OCI-LY1 (cell line): Measurements from ENCODE around the gene GAS6.

Experiments
- H2AFZ ChIP-seq: fragments of 200-600 bp; sonication (generic), shearing (Covaris generic); 2 replicates; pipeline ENCODE4 v1.6.0; 2014; ENCODE audit warnings: antibody characterized with exemption, mild to moderate bottlenecking, low read length
- H3F3A ChIP-seq: fragments of 200-600 bp; sonication (generic), shearing (Covaris generic); 2 replicates; pipeline ENCODE4 v1.6.0; 2014; ENCODE audit warnings: mild to moderate bottlenecking, antibody characterized with exemption, low read length, moderate library complexity; ENCODE audit not compliant: insufficient read depth
- H3K27ac ChIP-seq: fragments of 200-600 bp; sonication (generic); 2 replicates; pipeline ENCODE4 v1.5.1; 2014; ENCODE audit warnings: low read length, mixed run types, mild to moderate bottlenecking, low read depth; ENCODE audit not compliant: poor library complexity, severe bottlenecking
- H3K27me3 ChIP-seq: fragments of 200-600 bp; sonication (generic); 2 replicates; pipeline ENCODE4 v1.6.0; 2014; ENCODE audit warnings: antibody characterized with exemption, mild to moderate bottlenecking, low read length, moderate library complexity; ENCODE audit not compliant: insufficient read depth
- H3K36me3 ChIP-seq: fragments of 200-600 bp; sonication (generic); 2 replicates; pipeline ENCODE4 v1.6.1; 2014; ENCODE audit warnings: mild to moderate bottlenecking, antibody characterized with exemption, low read length, moderate library complexity, mixed read lengths; ENCODE audit not compliant: insufficient read depth
- H3K4me1 ChIP-seq: fragments of 200-600 bp; sonication (generic); 2 replicates; pipeline ENCODE4 v1.5.1; 2014; ENCODE audit warnings: mild to moderate bottlenecking, low read length, moderate library complexity; ENCODE audit not compliant: insufficient read depth, severe bottlenecking
- H3K4me2 ChIP-seq: fragments of 200-600 bp; sonication (generic), shearing (Covaris generic); 2 replicates; pipeline ENCODE4 v1.6.1; 2014; ENCODE audit warnings: low read length
- H3K4me3 ChIP-seq: fragments of 200-600 bp; sonication (generic); 2 replicates; pipeline ENCODE4 v1.5.1; 2014; ENCODE audit warnings: low read length, low read depth, mild to moderate bottlenecking, mixed read lengths; ENCODE audit not compliant: poor library complexity, severe bottlenecking
- H3K79me2 ChIP-seq: fragments of 200-600 bp; shearing (Covaris generic); 2 replicates; pipeline ENCODE4 v1.6.1; 2016; ENCODE audit warnings: mixed run types, low read length, mixed read lengths; ENCODE audit not compliant: insufficient read depth
- H3K9ac ChIP-seq: fragments of 200-600 bp; sonication (generic), shearing (Covaris generic); 2 replicates; pipeline ENCODE4 v1.6.1; 2014; ENCODE audit warnings: mild to moderate bottlenecking, low read length, mixed read lengths
- H3K9me2 ChIP-seq: fragments of 200-600 bp; sonication (generic), shearing (Covaris generic); 2 replicates; pipeline ENCODE4 v1.6.1; 2014; ENCODE audit warnings: low read depth, mild to moderate bottlenecking, low read length, mixed read lengths
- H3K9me3 ChIP-seq: fragments of 200-600 bp; shearing (Covaris generic); 2 replicates; pipeline ENCODE4 v1.6.1; 2014; ENCODE audit warnings: low read length, mixed read lengths
- H4K20me1 ChIP-seq: fragments of 200-600 bp; sonication (generic), shearing (Covaris generic); 2 replicates; pipeline ENCODE4 v1.6.0; 2016; ENCODE audit warnings: mild to moderate bottlenecking, low read length; ENCODE audit not compliant: insufficient read depth
- CTCF ChIP-seq: fragments of 200-600 bp; sonication (generic), shearing (Covaris generic); IDR thresholded peaks from 2 replicates; pipeline ENCODE4 v1.5.1; 2017; ENCODE audit warnings: mild to moderate bottlenecking, antibody characterized with exemption, low read length, moderate library complexity, mixed read lengths
- EZH2 ChIP-seq: fragments of 200-600 bp; sonication (generic), shearing (Covaris generic); IDR thresholded peaks from 2 replicates; pipeline ENCODE4 v1.8.0; 2017; ENCODE audit warnings: borderline replicate concordance, mixed run types, mild to moderate bottlenecking, antibody characterized with exemption, low read length, moderate library complexity, mixed read lengths

GAS6 gene

GRCh38 chr13:113861433-113862030 is 2.3 kb downstream of the GAS6 start:
- no peak overlapping the region for H3K4me2 ChIP-seq
- no peaks in the 10 kb centered on the region for H4K20me1 ChIP-seq
- H3F3A ChIP-seq = no peaks in the 10 kb centered on the region

GRCh38 chr13:113860665-113861432 is 3.0 kb downstream of the GAS6 start:
- 0 out of 2 replicates have a peak, but pooled peaks cover 2% of the 10 kb centered on the region for H3K9me3 ChIP-seq
- H3K4me2 ChIP-seq = no peak overlapping the region
- no peaks in the 10 kb centered on the region for H4K20me1 ChIP-seq
- H3K9me2 ChIP-seq = no peaks in the 10 kb centered on the region
- no peaks in the 10 kb centered on the region for H3K79me2 ChIP-seq
- no peaks in the 10 kb centered on the region for H3F3A ChIP-seq
- no peak overlapping the region for H3K4me3 ChIP-seq
- no peak overlapping the region for H2AFZ ChIP-seq
- H3K27ac ChIP-seq = no peak overlapping the region
- peaks cover 8% of the 10 kb centered on the region; the same call in 1 of the 2 replicates for H3K27me3 ChIP-seq
- no peaks in the 10 kb centered on the region for H3K36me3 ChIP-seq
- no peaks in the 10 kb centered on the region for H3K4me1 ChIP-seq
- H3K9ac ChIP-seq = no peak overlapping the region
- no peak for TF ChIP-seq CTCF
- TF ChIP-seq EZH2 = no peak

More at GRCh38 chr13:113861433-113862030, 2.3 kb downstream of the GAS6 start:
- H3K79me2 ChIP-seq = no peaks in the 10 kb centered on the region
- no peaks in the 10 kb centered on the region for H3K9me2 ChIP-seq
- H3K4me1 ChIP-seq = no peaks in the 10 kb centered on the region
- H2AFZ ChIP-seq = no peak overlapping the region
- peaks cover 14% of the 10 kb centered on the region; the same call in 1 of the 2 replicates for H3K27me3 ChIP-seq
- no peaks in the 10 kb centered on the region for H3K36me3 ChIP-seq
- TF ChIP-seq CTCF (no peak), EZH2 (no peak)
- H3K9me3 ChIP-seq = 0 out of 2 replicates have a peak, but pooled peaks cover 2% of the 10 kb centered on the region
- no peak overlapping the region for H3K27ac ChIP-seq
- no peak overlapping the region for H3K9ac ChIP-seq
- H3K4me3 ChIP-seq = no peak overlapping the region

- H3F3A ChIP-seq = no peaks in the 10 kb centered on the region
- no peaks in the 10 kb centered on the region for H4K20me1 ChIP-seq
- H3K27ac ChIP-seq = no peak overlapping the region
- H3K4me1 ChIP-seq = no peaks in the 10 kb centered on the region
- no peak overlapping the region for H3K9ac ChIP-seq
- H3K4me3 ChIP-seq = no peak overlapping the region
- H3K36me3 ChIP-seq = no peaks in the 10 kb centered on the region
- 0 out of 2 replicates have a peak, but pooled peaks cover 2% of the 10 kb centered on the region for H3K9me3 ChIP-seq
- peaks cover 5% of the 10 kb centered on the region; the same call in 1 of the 2 replicates for H3K27me3 ChIP-seq
- no peak overlapping the region for H3K4me2 ChIP-seq
- H3K79me2 ChIP-seq = no peaks in the 10 kb centered on the region
- TF ChIP-seq CTCF = no peak
- no peak for TF ChIP-seq EZH2
- H3K9me2 ChIP-seq = no peaks in the 10 kb centered on the region
- no peak overlapping the region for H2AFZ ChIP-seq
Measured at GRCh38 chr13:113860051-113860664, 3.7 kb downstream of the GAS6 start.
